ENCODE measurements around the gene LAMC3.

- TF ChIP-seq, protein P1, sequence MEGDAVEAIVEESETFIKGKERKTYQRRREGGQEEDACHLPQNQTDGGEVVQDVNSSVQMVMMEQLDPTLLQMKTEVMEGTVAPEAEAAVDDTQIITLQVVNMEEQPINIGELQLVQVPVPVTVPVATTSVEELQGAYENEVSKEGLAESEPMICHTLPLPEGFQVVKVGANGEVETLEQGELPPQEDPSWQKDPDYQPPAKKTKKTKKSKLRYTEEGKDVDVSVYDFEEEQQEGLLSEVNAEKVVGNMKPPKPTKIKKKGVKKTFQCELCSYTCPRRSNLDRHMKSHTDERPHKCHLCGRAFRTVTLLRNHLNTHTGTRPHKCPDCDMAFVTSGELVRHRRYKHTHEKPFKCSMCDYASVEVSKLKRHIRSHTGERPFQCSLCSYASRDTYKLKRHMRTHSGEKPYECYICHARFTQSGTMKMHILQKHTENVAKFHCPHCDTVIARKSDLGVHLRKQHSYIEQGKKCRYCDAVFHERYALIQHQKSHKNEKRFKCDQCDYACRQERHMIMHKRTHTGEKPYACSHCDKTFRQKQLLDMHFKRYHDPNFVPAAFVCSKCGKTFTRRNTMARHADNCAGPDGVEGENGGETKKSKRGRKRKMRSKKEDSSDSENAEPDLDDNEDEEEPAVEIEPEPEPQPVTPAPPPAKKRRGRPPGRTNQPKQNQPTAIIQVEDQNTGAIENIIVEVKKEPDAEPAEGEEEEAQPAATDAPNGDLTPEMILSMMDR (IDR thresholded peaks at IDR 0.05) = no peak
- no peak for TF ChIP-seq POLR2A (IDR thresholded peaks at IDR 0.05)
Observed at GRCh38 chr9:131081868-131082267, 72.9 kb downstream of the LAMC3 start.

All from right lobe of liver (tissue), 4 donors.